ACC112 (cell line): Measurements from ENCODE around the gene RAB40B.

Experiments used
- H2AFZ ChIP-seq: fragments of 200-600 bp; sonication (generic); one replicate; pipeline ENCODE4 v1.6.0; 2017; ENCODE audit warnings: antibody characterized with exemption, low read length; ENCODE audit not compliant: unreplicated experiment
- H3K27ac ChIP-seq: fragments of 200-600 bp; sonication (generic); 2 replicates; pipeline ENCODE4 v1.5.1; 2014; ENCODE audit warnings: low read depth, mild to moderate bottlenecking, antibody characterized with exemption, low read length, moderate library complexity
- H3K27me3 ChIP-seq: fragments of 200-600 bp; sonication (generic); 2 replicates; pipeline ENCODE4 v1.6.1; 2014; ENCODE audit warnings: mild to moderate bottlenecking, antibody characterized with exemption, low read length, moderate library complexity, mixed read lengths; ENCODE audit not compliant: insufficient read depth
- H3K36me3 ChIP-seq: fragments of 200-600 bp; sonication (generic); 2 replicates; pipeline ENCODE4 v1.6.1; 2016; ENCODE audit warnings: mild to moderate bottlenecking, antibody characterized with exemption, low read length, moderate library complexity, mixed read lengths; ENCODE audit not compliant: insufficient read depth
- H3K4me1 ChIP-seq: fragments of 200-600 bp; sonication (generic); one replicate; pipeline ENCODE4 v1.6.1; 2016; ENCODE audit warnings: low read length, mixed read lengths; ENCODE audit not compliant: insufficient read depth, unreplicated experiment, control insufficient read depth
- H3K4me3 ChIP-seq: fragments of 200-600 bp; sonication (generic); 2 replicates; pipeline ENCODE4 v1.5.1; 2014; ENCODE audit warnings: mild to moderate bottlenecking, low read depth, low read length
- H3K79me2 ChIP-seq: fragments of 200-600 bp; sonication (generic); one replicate; pipeline ENCODE4 v1.6.0; 2016; ENCODE audit warnings: low read length; ENCODE audit not compliant: control insufficient read depth, unreplicated experiment, insufficient read depth

RAB40B gene

GRCh38 chr17:82710499-82711232 is 12.2 kb upstream of the RAB40B start:
- H2AFZ ChIP-seq = no peak overlapping the region
- H3K36me3 ChIP-seq = no peaks in the 10 kb centered on the region
- no peaks in the 10 kb centered on the region for H3K27me3 ChIP-seq
- H3K4me1 ChIP-seq = peaks cover 2% of the 10 kb centered on the region
- no peaks in the 10 kb centered on the region for H3K79me2 ChIP-seq
- no peak overlapping the region for H3K27ac ChIP-seq
- H3K4me3 ChIP-seq = no peak overlapping the region

- H3K79me2 ChIP-seq = no peaks in the 10 kb centered on the region
- H3K27ac ChIP-seq = no peak overlapping the region
- H3K36me3 ChIP-seq = no peaks in the 10 kb centered on the region
- H3K4me1 ChIP-seq = peaks cover 2% of the 10 kb centered on the region
- no peak overlapping the region for H3K4me3 ChIP-seq
- H3K27me3 ChIP-seq = no peaks in the 10 kb centered on the region
- no peak overlapping the region for H2AFZ ChIP-seq
These were observed 11.4 kb upstream of the RAB40B start for GRCh38 chr17:82709676-82710498.

- no peaks in the 10 kb centered on the region for H3K79me2 ChIP-seq
- H3K27ac ChIP-seq = no peak overlapping the region
- peaks cover 2% of the 10 kb centered on the region for H3K4me1 ChIP-seq
- H2AFZ ChIP-seq = no peak overlapping the region
- H3K27me3 ChIP-seq = no peaks in the 10 kb centered on the region
- no peaks in the 10 kb centered on the region for H3K36me3 ChIP-seq
- H3K4me3 ChIP-seq = no peak overlapping the region
These were observed 10.7 kb upstream of the RAB40B start for GRCh38 chr17:82709024-82709675.

DNA sequence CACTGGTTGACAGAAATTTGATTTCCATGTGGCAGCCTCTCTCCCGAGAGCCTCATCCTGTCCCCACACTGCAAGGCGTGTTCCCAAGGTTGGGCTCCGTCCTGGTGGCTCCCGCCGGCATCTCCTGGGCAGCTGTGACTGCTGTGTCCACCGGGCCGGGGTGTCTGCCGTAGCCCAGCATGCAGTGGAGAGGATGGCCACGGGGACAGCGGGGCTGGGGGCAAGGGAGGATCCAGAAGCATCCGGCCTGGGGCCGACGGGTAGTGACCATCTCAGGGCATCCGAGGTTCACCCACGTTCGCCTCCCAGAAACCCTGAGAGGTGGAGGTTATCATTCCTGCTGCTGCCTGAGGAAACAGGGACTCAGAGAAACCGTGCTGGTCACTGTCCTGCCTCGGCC is 7.3 kb upstream of the RAB40B start:
- no peaks in the 10 kb centered on the region for H3K36me3 ChIP-seq
- H2AFZ ChIP-seq = no peak overlapping the region
- H3K27me3 ChIP-seq = no peaks in the 10 kb centered on the region
- no peak overlapping the region for H3K4me3 ChIP-seq
- H3K27ac ChIP-seq = no peak overlapping the region
- H3K79me2 ChIP-seq = no peaks in the 10 kb centered on the region
- H3K4me1 ChIP-seq = peaks cover 2% of the 10 kb centered on the region

DNA sequence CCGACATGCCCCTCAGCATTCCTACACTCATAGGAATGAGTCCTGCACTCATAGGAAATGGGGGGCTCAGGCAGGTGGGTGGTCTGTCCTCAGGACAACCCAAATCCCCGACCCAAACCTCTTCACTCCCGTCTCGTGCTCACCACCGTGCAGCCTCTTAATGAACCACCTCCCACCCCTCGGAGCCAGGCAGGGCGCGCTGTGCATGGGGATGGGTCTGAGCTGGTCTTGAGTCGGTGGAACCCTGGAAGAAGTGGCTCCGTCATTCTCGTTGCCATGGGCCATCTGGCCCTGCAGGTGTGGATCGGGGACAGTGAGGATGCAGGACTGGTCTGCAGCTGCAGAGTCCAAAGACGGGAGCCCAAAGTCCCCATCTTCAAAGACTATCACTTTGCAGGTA is 6.4 kb upstream of the RAB40B start:
- Histone ChIP-seq H3K27ac (no peak overlapping the region), H2AFZ (no peak overlapping the region), H3K36me3 (no peaks in the 10 kb centered on the region), H3K27me3 (no peaks in the 10 kb centered on the region), H3K79me2 (no peaks in the 10 kb centered on the region), H3K4me1 (peaks cover 2% of the 10 kb centered on the region), H3K4me3 (no peak overlapping the region)

- Histone ChIP-seq H3K4me1 (peaks cover 2% of the 10 kb centered on the region), H3K4me3 (no peak overlapping the region), H3K27ac (no peak overlapping the region), H3K27me3 (no peaks in the 10 kb centered on the region), H3K79me2 (no peaks in the 10 kb centered on the region), H2AFZ (no peak overlapping the region), H3K36me3 (no peaks in the 10 kb centered on the region)
These were observed 5.7 kb upstream of the RAB40B start for GRCh38 chr17:82703935-82704865.

- no peak overlapping the region for H2AFZ ChIP-seq
- no peaks in the 10 kb centered on the region for H3K36me3 ChIP-seq
- H3K79me2 ChIP-seq = no peaks in the 10 kb centered on the region
- H3K27ac ChIP-seq = no peak overlapping the region
- H3K4me3 ChIP-seq = no peak overlapping the region
- peaks cover 2% of the 10 kb centered on the region for H3K4me1 ChIP-seq
- no peaks in the 10 kb centered on the region for H3K27me3 ChIP-seq
These were observed 4.7 kb upstream of the RAB40B start for GRCh38 chr17:82703036-82703745.

GRCh38 chr17:82702231-82702927 is 3.9 kb upstream of the RAB40B start:
- H3K27me3 ChIP-seq = 0 out of 2 replicates have a peak, but pooled peaks cover under 1% of the 10 kb centered on the region
- H3K4me3 ChIP-seq = no peak overlapping the region
- H3K4me1 ChIP-seq = no peaks in the 10 kb centered on the region
- no peak overlapping the region for H3K27ac ChIP-seq
- no peak overlapping the region for H2AFZ ChIP-seq
- H3K79me2 ChIP-seq = no peaks in the 10 kb centered on the region
- no peaks in the 10 kb centered on the region for H3K36me3 ChIP-seq

- no peaks in the 10 kb centered on the region for H3K4me1 ChIP-seq
- H3K79me2 ChIP-seq = no peaks in the 10 kb centered on the region
- H3K27me3 ChIP-seq = peaks cover 5% of the 10 kb centered on the region; the same call in 1 of the 2 replicates
- no peaks in the 10 kb centered on the region for H3K36me3 ChIP-seq
- H3K27ac ChIP-seq = no peak overlapping the region
- peak overlapping the region; percentile 74; the same call in 1 of the 2 replicates for H3K4me3 ChIP-seq
- H2AFZ ChIP-seq = no peak overlapping the region
These were observed 1.1 kb upstream of the RAB40B start for GRCh38 chr17:82699551-82699950.
